GM21786 (cell line): ENCODE measurements around the gene RAB24.
A peak's percentile ranks its signal among the peaks of the same experiment; 100 is the strongest.
"Not testable (repeated sequence)": the region's sequence is repeated elsewhere in the genome, so short reads cannot be mapped to it uniquely, and the experiment has no call there.

Experiments
- ATAC-seq: cut with Tn5 transposase; IDR thresholded peaks from one replicate; pipeline ENCODE4 v1.9.1; 2021; ENCODE audit not compliant: unreplicated experiment

The RAB24 gene

DNA sequence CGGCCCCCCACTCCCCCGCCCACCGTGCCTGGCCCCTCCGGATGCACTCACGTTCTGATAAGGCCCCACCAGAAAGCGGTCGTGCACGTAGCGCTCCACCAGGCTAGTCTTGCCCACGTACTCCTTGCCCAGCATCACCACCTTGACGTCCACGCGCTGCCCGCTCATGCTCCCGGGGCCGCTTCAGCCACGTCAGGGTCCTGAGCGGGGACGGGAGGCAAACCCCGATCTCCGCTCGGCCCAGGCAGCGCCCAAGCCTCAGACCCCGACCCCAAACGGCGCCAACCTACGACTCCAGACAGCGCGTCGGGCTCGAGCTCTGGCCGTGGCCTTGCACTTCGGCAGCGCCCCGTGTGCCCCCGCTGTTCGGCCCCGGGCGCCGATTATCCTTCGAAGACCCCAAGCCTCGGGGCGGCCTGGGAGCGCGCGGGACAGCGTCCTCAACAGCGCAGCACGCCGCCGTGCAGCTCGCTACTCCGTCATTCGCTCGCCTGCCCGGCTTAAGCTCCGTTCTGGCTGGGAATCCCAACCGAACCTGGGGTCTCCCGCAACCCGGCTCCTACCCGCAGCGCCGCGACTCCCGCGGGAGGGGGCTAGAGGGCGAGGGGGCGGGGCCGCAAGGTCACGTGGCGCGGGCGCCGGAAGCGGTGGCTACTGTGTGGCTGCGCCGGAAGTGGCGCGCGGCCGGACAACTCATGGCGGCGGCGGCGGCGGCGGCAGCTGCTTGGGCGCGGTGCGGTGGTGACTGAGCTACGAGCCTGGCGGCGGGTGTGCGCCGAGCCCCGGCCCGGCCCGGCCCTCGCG is at the start of gene RAB24, which contains the start of gene PRELID1:
TSS of gene RAB24 (minus strand) at position 599 of the 804 bp plus-strand sequence. CDS start at position 168, 431 bp downstream.
TSS of gene PRELID1 (plus strand) at position 679 of the 804 bp plus-strand sequence. CDS start 187 bp downstream, outside the sequence.
- ATAC-seq = peak; percentile 50

DNA sequence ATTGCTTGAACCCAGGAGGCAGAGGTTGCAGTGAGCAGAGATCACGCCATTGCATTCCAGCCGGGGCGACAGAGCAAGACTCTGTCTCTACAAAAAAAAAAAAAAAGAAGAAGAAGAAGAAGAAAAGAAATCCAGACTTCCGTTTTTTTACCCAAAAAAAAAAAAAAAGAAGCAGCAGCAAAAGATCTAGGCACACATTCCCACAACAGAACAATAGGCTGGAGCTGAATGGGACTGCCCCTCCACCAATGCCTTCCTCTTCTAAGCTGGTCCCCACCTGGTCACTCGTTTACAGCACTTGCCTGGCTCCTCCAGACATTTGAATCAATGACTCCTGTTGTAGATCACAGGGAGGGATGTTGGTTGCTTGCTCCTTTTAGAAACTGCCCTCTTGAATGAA is 49.6 kb upstream of the RAB24 start:
- ATAC-seq = no peak

DNA sequence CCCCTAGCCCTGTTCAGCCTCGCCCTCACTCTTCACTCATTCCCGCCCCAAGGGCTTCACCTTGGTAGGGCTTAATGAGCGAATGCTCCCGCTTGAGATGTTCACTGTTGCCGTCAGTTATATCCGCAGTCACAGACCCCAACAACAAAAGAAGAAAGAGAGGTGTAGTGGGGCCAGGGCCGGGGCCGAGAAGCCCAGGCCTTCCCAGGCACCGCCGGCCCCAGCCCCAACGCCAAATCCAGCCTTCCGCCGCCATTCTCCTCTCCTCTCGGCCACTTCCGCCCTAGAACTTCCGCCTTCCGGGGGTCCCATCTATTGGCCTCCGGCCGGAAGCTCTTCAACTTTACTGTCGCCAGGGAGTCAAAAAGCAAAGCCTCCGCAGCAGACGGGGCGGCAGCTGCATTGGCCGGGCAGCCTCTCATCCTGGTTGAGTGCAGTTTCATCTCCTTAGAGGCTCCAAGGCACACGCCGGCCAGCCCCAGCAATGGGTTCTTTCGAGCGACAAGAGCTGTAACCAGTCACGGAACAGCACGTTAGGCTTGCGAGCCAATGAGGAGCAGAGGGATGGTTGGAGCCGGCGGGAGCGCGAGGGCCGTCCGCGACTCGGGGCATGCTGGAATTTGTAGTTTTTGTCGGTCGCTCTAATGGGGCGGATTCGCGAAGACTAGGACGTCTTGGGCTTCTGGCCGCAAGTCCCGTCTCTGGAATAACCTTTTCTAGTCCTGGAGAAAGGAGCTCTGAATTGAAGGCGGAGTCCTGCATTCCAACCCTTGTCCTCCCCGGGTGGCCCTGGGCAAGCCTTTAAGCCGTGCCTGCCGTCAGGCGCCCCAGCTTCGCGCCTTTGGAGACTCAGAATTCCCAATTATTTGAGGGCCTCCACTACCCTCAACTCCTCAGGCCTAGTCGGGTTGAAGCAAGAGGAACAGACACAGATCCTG is 48.1 kb upstream of the RAB24 start, which contains the start of gene LMAN2:
TSS of gene LMAN2 (minus strand) at position 277 of the 938 bp plus-strand sequence. CDS start at position 256, 21 bp downstream.
- peak; percentile 96 for ATAC-seq

DNA sequence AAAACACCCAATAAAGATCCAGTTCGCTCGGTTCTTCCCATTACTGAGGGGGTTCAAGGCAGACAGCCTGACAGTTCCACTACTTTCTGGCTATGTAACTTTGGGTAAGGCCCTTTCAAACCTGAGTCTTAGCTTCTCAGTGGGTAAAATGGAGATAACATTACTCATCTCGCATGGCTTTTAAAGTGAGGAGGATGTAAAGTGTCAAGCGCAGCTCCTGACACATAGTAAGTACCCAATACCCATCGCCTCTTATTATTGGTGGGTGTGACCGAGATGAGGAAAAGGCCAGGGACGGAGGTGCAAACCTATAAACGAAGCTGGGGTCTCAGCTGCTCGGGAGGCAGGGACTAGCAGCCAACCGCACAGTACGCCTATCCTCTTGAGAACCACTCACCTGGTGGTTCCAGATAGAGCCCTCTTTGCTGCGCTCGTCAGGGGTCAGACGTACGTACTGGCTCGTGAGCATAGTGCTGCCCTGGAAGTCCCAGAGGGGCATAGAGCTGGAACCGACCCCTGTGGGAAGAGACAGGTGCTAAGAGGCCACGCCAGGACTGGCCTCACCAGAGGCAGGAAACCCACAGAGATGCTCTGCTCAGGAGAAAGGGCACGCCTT is 47.4 kb upstream of the RAB24 start:
- ATAC-seq = no peak

DNA sequence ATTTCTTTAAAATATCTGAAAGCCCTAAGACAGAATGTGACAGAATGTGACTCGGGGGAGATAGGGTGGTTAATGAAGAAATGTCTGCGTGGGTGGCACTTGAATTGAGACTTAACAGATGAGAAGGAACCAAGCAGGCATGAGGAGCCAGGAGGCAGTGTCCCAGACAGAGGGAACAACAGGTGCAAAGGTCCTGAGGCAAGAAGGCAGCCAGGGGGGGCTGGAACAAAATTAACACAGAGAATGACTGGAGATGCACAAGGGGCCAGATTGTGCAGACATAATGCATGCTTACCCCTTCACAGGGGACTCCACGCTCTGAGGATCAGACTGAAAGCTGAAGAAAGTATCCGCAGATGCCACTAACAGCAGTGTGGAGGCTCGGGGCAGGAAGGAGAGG is 46.2 kb upstream of the RAB24 start:
- no peak for ATAC-seq

DNA sequence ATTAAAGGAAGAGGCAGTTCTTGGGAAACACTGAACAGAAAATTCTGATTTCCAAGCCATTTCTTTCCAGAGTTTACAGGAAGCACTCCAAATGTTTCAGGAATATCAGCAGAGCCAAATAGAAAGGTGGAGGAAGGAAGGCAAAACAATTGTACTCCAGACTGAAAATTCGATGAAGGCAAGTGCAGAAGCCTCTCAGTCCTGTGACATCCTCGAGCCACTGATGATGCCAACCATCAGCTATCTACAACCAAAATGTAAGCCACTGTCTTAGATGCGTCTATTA is 45.8 kb upstream of the RAB24 start:
- ATAC-seq = no peak

DNA sequence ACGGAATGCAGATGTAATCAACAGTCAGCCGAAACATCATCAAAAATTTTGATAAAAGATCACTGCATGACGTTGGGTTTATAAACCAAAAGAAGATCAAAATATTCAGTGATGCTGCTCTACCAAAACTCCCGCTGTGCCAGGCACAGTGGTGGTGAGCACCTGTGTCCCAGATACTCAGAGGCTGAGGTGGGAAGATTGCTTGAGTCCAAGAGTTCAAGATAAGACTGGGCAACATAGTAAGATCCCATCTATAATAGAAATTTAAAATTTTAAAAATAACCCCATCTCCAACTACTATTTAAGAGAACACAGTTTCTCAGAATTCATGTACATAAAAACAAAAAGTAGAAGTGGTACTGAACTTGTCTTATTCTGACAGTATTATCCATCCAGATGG is 44.2 kb upstream of the RAB24 start:
- no peak for ATAC-seq

DNA sequence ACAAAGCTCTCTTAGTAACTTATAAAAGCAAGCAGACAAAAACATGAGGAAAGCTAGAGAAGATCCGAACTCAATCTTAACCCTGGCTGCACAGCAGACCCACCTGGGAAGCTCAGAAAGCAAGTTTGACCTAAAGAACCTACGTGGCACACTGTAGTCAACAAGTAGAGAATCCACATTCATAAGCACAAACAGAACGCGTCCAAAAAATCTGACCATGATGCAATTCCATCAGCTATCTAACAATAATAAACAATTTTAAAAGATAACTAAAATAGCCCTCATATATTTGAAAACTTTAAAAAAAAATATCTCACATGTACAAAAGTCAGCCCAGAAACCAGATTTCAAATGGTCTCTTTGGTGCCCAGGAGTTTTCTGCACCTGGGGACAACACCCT is 43.3 kb upstream of the RAB24 start:
- ATAC-seq = no peak

DNA sequence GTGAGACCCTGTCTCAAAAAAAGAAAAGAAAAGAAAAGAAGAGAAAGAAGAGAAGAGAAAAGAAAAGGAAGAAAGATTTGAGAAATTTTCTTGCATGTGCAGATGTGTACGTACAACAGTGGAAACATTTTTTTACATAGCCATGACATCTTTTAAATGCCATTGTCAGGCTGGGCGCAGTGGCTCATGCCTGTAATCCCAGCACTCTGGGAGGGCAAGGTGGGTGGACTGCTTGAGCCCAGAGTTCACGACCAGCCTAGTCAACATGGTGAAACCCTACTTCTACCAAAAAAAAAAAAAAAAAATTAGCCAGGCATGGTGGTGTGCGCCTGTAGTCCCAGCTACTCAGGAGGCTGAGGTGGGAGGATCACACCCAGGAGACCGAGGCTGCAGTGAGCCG is 41.4 kb upstream of the RAB24 start:
- no peak for ATAC-seq

DNA sequence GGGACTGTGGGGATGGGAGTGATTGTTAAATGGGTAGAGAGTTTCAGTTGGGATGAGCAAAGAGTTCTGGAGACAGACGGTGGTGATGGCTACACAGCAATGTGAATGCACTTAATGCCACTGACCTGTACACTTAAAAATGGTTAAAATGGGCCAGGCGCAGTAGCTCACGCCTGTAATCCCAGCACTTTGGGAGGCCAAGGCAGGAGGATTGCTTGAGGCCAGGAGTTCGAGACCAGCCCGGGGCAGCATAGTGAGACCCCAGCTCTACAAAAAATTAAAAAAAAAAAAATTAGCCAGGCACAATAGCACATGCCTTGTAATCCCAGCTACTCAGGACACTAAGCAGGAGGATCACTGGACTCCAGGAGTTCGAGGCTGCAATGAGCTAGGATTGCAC is 40.3 kb upstream of the RAB24 start:
- ATAC-seq = no peak

DNA sequence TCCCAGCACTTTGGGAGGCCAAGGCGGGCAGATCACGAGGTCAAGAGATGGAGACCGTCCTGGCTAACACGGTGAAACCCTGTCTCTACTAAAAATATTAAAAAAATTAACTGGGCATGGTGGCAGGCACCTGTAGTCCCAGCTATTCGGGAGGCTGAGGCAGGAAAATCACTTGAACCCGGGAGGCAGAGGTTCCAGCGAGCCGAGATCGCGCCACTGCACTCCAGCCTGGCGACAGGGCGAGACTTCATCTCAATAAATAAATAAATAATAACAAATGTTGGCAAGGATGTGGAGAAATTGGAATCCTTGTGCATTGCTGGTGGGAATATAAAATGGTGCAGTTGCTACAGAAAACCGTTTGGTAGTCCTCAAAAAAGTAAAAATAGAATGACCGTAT is 39.5 kb upstream of the RAB24 start:
- not testable (repeated sequence) for ATAC-seq

DNA sequence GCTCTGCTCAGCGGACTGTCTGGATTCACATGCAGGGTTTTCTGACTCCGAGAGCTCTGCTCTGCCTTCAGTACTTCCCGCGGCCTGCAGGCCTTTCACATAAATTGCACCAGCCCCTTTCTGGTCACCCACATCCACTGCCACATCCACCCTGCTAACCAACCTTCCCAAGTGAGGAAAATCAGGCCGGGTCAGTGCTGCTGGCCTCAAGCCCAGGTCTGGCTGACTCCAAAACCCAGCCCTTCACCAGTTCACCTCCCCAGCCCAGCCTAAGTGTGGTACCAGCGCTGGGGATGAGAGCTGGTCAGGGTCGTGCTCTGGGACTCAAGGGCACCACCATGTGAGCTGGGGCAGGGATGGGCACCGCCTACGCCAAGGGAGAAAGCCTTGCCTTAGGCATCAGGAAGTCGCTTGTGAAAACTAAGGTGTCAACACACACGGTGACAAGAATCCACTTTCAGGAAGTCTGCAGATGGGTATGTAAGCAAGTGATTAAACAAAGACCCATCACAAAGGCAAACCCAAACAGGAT is 35.7 kb upstream of the RAB24 start:
- no peak for ATAC-seq

DNA sequence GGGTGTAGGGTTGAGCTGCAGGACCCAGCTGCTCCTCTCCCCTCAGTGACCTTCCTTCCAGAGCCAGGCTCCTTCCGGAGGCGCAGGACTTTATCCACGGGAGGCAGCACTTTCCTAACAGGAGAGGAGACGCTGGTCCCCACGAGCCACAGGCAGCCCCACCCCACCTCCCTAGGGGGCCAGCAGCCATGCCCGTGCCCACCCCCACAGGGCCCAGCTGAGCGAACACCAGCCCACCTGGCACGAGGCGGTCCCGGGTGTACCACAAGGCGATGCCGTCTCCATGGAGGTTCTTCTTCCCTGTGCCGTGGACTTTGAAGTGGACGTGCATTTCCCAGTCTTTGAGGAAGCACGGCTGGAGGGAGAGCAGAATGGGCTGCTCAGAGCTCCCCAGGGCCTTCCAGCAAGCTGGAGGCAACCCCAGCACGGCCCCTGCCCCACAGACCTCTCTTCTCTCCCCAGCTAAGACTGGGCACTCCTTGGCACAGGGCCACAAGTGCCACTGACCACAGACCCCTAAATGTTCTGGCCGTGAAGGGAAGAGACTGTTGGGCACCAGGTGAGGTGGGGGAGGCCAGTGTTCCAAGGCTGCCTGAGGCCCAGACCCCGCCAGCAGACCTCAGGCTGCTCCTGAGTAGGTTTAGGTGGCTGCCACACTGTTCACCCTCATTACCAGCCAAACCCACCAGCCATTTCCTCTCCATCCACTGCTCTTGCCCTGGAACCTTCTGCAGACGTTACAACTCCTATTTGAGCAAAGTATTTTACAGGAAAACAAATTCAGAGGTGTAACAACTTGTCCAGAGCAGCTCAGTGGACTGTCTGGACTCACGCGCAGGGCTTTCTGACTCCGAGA is 35.0 kb upstream of the RAB24 start:
- no peak for ATAC-seq

DNA sequence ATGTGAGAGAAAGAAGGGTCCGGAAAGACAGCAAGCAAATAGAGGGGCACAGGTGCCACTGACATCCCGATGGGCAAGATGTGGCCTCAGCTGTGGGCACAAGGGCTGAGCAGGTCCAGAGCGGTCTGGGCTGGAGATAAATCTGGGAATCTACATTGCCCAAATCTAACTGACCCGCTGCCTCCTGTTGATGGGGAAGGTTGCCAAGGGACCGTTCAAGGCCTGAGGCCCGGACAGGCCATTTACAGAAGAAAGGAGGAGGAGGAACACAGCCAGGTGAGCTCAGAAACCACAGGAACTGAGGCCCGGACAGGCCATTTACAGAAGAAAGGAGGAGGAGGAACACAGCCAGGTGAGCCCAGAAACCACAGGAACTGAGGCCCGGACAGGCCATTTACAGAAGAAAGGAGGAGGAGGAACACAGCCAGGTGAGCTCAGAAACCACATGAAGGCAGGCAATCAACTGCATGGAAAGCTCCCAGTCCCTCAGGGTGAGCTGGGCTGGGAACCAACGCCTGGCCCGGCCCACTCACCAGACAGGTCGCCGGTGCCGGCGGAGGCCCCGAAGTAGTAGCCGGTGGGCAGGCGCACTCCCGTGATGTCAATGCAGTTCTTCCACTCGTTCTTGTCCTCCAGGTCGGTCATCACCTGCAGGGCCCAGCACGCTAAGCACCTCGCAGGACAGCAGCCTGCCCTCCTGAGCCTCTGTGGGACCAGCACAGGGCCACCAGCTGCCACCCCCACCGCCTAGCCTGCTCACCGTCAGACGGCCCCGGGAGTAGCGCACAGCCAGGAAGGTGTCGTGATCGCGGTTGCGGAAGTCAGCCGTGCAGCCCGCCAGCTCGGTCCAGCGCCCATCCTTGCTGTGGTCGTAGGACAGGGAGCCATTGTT is 33.3 kb upstream of the RAB24 start:
- no peak for ATAC-seq

DNA sequence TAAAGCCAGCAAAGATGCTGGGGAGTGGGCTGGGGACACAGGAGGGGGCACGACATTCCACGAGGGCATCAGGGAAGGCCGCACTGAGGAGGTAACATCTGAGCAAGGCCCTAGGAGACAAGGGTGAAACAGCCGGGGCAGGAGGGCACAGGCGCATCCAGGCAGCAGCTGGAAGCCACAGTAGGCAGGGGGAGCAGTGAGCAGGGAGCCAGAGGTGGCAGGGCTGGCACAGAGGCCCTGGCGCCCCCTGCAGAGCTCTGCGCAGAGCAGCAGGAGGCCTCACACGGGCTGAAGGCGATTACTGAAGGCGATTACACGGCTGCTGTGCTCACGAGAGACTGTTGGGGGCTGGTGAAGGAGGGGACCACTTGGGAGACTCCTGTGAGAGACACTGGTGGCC is 32.6 kb upstream of the RAB24 start:
- no peak for ATAC-seq

DNA sequence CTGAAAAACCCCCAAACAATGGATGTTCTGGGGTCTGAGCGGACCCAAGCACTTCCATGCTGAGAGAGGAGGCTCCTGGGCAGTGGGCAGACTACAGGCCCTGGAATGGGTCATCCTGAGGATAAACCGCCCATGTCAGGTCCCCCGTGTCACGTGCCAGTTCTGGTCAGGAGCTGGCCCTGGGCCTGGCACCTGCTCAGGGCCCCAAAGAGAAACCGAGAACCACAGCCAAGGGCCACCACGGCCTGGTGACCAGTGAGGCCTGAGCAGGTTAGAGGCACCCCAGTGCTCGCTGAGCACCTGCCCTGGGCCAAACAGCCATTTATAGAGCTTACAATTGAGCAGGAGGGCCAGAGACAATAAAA is 32.2 kb upstream of the RAB24 start:
- no peak for ATAC-seq

DNA sequence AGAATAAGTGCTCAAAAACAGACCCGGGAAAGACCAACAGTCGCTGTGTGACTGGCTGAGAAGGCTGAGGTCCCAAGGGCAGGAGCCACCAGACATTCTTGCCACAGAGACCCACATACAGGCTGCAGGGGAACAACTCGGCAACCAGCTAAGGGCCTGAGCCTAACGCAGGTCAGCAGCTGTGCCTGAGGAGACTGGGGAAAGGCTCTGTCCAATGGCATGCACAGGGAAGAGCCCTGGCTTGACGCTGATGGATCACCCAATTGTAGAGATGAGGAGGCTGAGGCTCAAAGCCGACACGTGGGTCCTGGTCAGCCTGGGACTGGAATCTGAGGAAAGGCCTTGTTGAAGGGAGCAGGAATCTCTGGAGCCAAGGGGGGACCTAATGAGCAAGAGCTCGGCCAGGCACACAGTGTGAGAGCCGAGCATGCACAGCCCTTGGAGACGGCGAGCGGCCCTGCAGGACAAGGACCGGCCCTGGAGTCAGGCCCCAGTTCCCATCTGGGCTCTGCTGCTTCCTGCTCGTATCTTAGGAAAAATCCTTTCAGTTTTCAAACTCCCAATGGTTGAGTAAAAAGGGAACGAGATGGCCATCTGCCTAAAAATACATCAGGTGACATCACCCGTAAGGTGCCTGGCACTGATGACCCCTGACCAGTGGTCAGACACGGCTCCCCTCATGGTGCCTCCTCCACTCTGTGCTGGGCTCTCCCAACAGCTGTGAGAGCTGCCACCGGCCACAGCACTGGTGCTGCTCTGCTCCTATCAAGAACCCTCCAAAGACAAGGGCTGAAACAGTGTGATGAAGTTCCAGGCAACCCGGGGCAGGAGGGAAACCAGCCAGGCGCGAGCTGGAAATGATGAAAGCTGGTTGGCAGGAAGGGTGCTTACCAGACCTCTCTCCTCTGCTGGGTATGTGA is 31.5 kb upstream of the RAB24 start:
- no peak for ATAC-seq

DNA sequence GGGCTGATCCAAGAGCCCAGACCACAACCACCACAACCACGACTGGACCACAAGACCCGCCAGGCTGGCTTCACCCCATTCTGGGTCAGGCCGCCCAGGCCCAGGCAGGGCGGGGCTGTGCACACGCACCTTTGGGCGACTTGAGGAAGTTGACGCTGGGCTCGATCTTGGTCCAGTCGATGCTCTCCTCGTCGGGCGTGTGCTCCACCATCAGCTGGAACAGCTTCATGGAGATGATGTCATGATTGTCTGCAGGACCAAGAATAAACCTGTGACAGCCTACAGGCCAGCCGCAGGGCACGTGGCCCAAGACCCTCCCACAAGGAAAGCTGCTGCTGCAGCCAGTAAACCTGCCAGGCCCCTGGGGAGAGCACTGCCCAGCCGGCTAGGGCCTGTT is 30.6 kb upstream of the RAB24 start:
- ATAC-seq = no peak
